Neuronal stem cell (in vitro differentiated cells): ENCODE measurements around the gene FAM228B.

Experiments used
- DNase-seq: peaks from one replicate; pipeline ENCODE4 v3.0.0-alpha.2; 2013; ENCODE audit warnings: low spot score
- H2AFZ ChIP-seq: one replicate; pipeline ENCODE4 v1.6.1; 2013; ENCODE audit warnings: mild to moderate bottlenecking, low read length, inconsistent platforms
- H2AK5ac ChIP-seq: 2 replicates; pipeline ENCODE4 v1.6.1; 2013; ENCODE audit warnings: low read depth, mild to moderate bottlenecking, inconsistent platforms, low read length, moderate library complexity, mixed read lengths
- H2BK120ac ChIP-seq: 2 replicates; pipeline ENCODE4 v1.6.1; 2013; ENCODE audit warnings: low read depth, mild to moderate bottlenecking, inconsistent platforms, low read length, moderate library complexity, mixed read lengths
- H2BK12ac ChIP-seq: one replicate; pipeline ENCODE4 v1.6.1; 2013; ENCODE audit warnings: low read length, inconsistent platforms
- H2BK15ac ChIP-seq: 2 replicates; pipeline ENCODE4 v1.6.1; 2013; ENCODE audit warnings: mild to moderate bottlenecking, low read length, inconsistent platforms, mixed read lengths
- H2BK5ac ChIP-seq: one replicate; pipeline ENCODE4 v1.6.1; 2013; ENCODE audit warnings: inconsistent platforms, mild to moderate bottlenecking, low read length, moderate library complexity
- H3K14ac ChIP-seq: one replicate; pipeline ENCODE4 v1.6.1; 2013; ENCODE audit warnings: low read length, inconsistent platforms
- H3K18ac ChIP-seq: 2 replicates; pipeline ENCODE4 v1.6.1; 2013; ENCODE audit warnings: low read length, inconsistent platforms
- H3K23ac ChIP-seq: 2 replicates; pipeline ENCODE4 v1.6.1; 2013; ENCODE audit warnings: low read depth, mild to moderate bottlenecking, mixed read lengths, low read length, inconsistent platforms; ENCODE audit not compliant: poor library complexity
- H3K27ac ChIP-seq: replicated peaks from 3 replicates; pipeline ENCODE4 v1.5.1; 2013; ENCODE audit warnings: low read length, inconsistent platforms
- H3K27me3 ChIP-seq, 3 experiments: 2 replicates each; pipeline ENCODE4 v1.6.1; 2013; ENCODE audit warnings: low read length in 3 of 3, mild to moderate bottlenecking in 2 of 3, inconsistent platforms in 1 of 3, low read depth in 1 of 3, mixed read lengths in 1 of 3, moderate library complexity in 1 of 3; ENCODE audit not compliant: control insufficient read depth in 3 of 3, insufficient read depth in 3 of 3
- H3K36me3 ChIP-seq, 2 donors: replicated peaks in 1 of 2; 2 replicates each; pipeline ENCODE4 v1.6.1; 2013; ENCODE audit warnings: low read length in 2 of 2; ENCODE audit not compliant: control insufficient read depth in 2 of 2, insufficient read depth in 2 of 2
- H3K4ac ChIP-seq: 2 replicates; pipeline ENCODE4 v1.6.1; 2013; ENCODE audit warnings: inconsistent platforms, mild to moderate bottlenecking, low read length, moderate library complexity
- H3K4me1 ChIP-seq, 2 donors: 1 replicate in 1 of 2; 2 replicates in 1 of 2; pipeline ENCODE4 v1.6.1; 2013; ENCODE audit warnings: low read length in 2 of 2, low read depth in 1 of 2; ENCODE audit not compliant: control insufficient read depth in 2 of 2, insufficient read depth in 1 of 2
- H3K4me2 ChIP-seq: one replicate; pipeline ENCODE4 v1.6.1; 2013; ENCODE audit warnings: mild to moderate bottlenecking, low read length, inconsistent platforms; ENCODE audit not compliant: insufficient read depth, poor library complexity, severe bottlenecking
- H3K4me3 ChIP-seq, 2 donors: 2 replicates each; pipeline ENCODE4 v1.5.1; 2013; ENCODE audit warnings: low read length in 2 of 2, mild to moderate bottlenecking in 2 of 2, inconsistent platforms in 1 of 2, moderate library complexity in 1 of 2
- H3K79me1 ChIP-seq: one replicate; pipeline ENCODE4 v1.6.1; 2013; ENCODE audit warnings: low read depth, mild to moderate bottlenecking, inconsistent platforms, low read length, moderate library complexity
- H3K9ac ChIP-seq: one replicate; pipeline ENCODE4 v1.6.1; 2013; ENCODE audit warnings: mild to moderate bottlenecking, low read depth, low read length, inconsistent platforms; ENCODE audit not compliant: poor library complexity
- H3K9me3 ChIP-seq, 2 donors: replicated peaks in 1 of 2; 2 replicates each; pipeline versions ENCODE3 to v1.6.1; 2013; ENCODE audit warnings: low read length in 2 of 2, mild to moderate bottlenecking in 2 of 2, inconsistent platforms in 1 of 2, low read depth in 1 of 2, mixed read lengths in 1 of 2, moderate library complexity in 1 of 2; ENCODE audit not compliant: control insufficient read depth in 2 of 2, insufficient read depth in 1 of 2
- H4K8ac ChIP-seq: one replicate; pipeline ENCODE4 v1.6.1; 2013; ENCODE audit warnings: low read depth, mild to moderate bottlenecking, inconsistent platforms, low read length, moderate library complexity
- H4K91ac ChIP-seq: one replicate; pipeline ENCODE4 v1.6.1; 2013; ENCODE audit warnings: low read length, low read depth, mild to moderate bottlenecking, inconsistent platforms; ENCODE audit not compliant: poor library complexity
- WGBS, 2 donors: extraction: QIAGEN DNeasy Blood & Tissue Kit; methylation state at CpG; one replicate each; pipeline ENCODE4 v1.1.7; 2013; ENCODE audit warnings: missing lambda C conversion rate in 2 of 2, mixed read lengths in 1 of 2; ENCODE audit not compliant: insufficient read length in 2 of 2, insufficient replicate concordance in 1 of 2; ENCODE audit errors: extremely low coverage in 2 of 2; 5-methylcytosine and 5-hydroxymethylcytosine counted together

Gene FAM228B

GRCh38 chr2:24160761-24161160, 37.5 kb downstream of the FAM228B start:
- Histone ChIP-seq H3K4ac (no peak overlapping the region), H4K8ac (no peak overlapping the region), H2BK12ac (no peak overlapping the region), H3K4me2 (no peak overlapping the region), H3K4me1 (no peaks in the 10 kb centered on the region), H3K9ac (no peak overlapping the region), H3K79me1 (no peaks in the 10 kb centered on the region), H3K14ac (no peak overlapping the region), H3K23ac (no peak overlapping the region), H3K27ac (no peak overlapping the region), H3K4me3 (no peak overlapping the region), H3K36me3 (no peaks in the 10 kb centered on the region), H3K18ac (no peak overlapping the region), H2AK5ac (no peak overlapping the region), H2AFZ (no peak overlapping the region), H3K9me3 (peaks cover 0 to 14% of the 10 kb centered on the region in 2 donors), H4K91ac (no peak overlapping the region), H3K27me3 (no peaks in the 10 kb centered on the region), H2BK120ac (no peak overlapping the region), H2BK15ac (no peak overlapping the region), H2BK5ac (no peak overlapping the region)
- DNase-seq = no peak

DNA sequence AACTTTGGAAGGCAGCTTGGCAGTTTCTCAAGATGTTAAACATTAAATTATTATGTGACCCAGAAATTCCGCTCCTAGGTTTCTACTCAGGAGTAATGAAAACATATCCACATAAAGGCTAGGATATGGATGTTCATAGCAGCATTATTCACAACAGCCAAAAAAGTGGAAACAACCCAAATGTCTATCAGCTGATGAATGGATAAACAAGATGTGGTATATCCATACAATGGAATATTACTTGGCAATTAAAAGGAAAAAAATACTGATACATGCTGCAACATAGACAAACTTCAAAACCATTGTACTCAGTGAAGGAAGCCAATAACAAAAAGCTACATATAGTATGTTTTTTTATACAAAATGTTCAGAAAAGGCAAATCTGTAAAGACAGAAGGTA, 39.2 kb downstream of the FAM228B start:
- Histone ChIP-seq H3K4ac (no peak overlapping the region), H3K36me3 (no peaks in the 10 kb centered on the region), H2BK120ac (no peak overlapping the region), H2BK15ac (no peak overlapping the region), H3K14ac (no peak overlapping the region), H3K27ac (no peak overlapping the region), H3K4me1 (no peaks in the 10 kb centered on the region), H2AFZ (no peak overlapping the region), H3K4me3 (no peak overlapping the region), H3K79me1 (no peaks in the 10 kb centered on the region), H3K4me2 (no peak overlapping the region), H2BK5ac (no peak overlapping the region), H3K23ac (no peak overlapping the region), H3K9me3 (peaks cover 0 to 14% of the 10 kb centered on the region in 2 donors), H2BK12ac (no peak overlapping the region), H4K8ac (no peak overlapping the region), H3K27me3 (no peaks in the 10 kb centered on the region), H2AK5ac (no peak overlapping the region), H3K18ac (no peak overlapping the region), H3K9ac (no peak overlapping the region), H4K91ac (no peak overlapping the region)
- DNase-seq = no peak
- WGBS, 2 donors = no CpG with 5 or more reads among the region's 1 CpG

DNA sequence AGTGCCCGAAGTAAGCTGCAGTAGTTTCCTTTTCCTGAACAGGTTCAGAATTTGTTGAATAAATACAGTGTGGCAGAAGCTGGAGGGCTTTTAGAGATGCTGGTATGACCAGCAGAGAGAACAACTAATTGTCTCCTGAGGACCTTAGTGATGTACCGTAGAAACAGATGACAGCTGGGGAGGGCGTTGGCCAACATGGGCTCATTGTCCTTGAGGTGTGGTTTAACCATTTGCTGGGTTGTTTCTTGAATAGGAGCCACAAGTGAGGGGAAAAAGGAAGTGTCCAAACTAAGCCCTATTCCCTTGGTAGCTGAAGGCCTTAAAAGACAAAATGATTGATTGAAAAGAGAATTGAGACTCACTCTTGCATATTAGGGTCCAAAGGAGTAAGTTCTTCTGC, 39.9 kb downstream of the FAM228B start:
- no peak for DNase-seq
- no peak overlapping the region for H4K91ac ChIP-seq
- no peaks in the 10 kb centered on the region for H3K79me1 ChIP-seq
- no peak overlapping the region for H2BK120ac ChIP-seq
- no peak overlapping the region for H4K8ac ChIP-seq
- no peak overlapping the region for H2BK5ac ChIP-seq
- no peak overlapping the region for H3K4me2 ChIP-seq
- no peaks in the 10 kb centered on the region for H3K27me3 ChIP-seq
- WGBS, 2 donors = no CpG with 5 or more reads among the region's 3 CpGs
- H2AK5ac ChIP-seq = no peak overlapping the region
- no peaks in the 10 kb centered on the region for H3K36me3 ChIP-seq
- H2AFZ ChIP-seq = no peak overlapping the region
- no peak overlapping the region for H3K9ac ChIP-seq
- H2BK15ac ChIP-seq = no peak overlapping the region
- no peak overlapping the region for H3K14ac ChIP-seq
- H3K4me3 ChIP-seq = no peak overlapping the region
- peaks cover 0 to 14% of the 10 kb centered on the region in 2 donors for H3K9me3 ChIP-seq
- no peak overlapping the region for H3K18ac ChIP-seq
- H3K23ac ChIP-seq = no peak overlapping the region
- no peak overlapping the region for H3K4ac ChIP-seq
- no peak overlapping the region for H2BK12ac ChIP-seq
- H3K27ac ChIP-seq = no peak overlapping the region
- no peaks in the 10 kb centered on the region for H3K4me1 ChIP-seq

DNA sequence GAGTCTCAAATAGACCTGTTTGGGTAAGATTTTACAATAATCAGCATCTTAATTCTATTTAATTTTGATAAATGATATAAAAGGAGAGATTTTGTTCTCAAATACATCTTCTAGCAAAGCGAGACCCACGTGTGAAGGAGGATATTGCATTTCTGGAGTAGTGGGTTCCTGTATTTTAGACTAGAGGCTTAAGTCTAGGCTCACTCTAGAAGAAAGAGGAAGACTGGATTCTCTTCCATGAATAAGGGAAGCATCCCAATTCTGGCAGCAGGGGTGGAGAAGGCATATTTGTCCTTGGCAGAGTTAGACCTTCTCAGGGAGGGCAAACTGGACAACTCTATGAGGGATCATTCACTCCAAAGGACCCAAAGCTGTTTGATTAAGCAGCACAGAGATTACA, 40.3 kb downstream of the FAM228B start:
- no peak overlapping the region for H4K91ac ChIP-seq
- no peak overlapping the region for H3K4me2 ChIP-seq
- no peaks in the 10 kb centered on the region for H3K27me3 ChIP-seq
- no peak overlapping the region for H2BK12ac ChIP-seq
- H3K36me3 ChIP-seq = no peaks in the 10 kb centered on the region
- H3K14ac ChIP-seq = no peak overlapping the region
- H2BK120ac ChIP-seq = no peak overlapping the region
- no peaks in the 10 kb centered on the region for H3K79me1 ChIP-seq
- no peak overlapping the region for H3K27ac ChIP-seq
- H3K9ac ChIP-seq = no peak overlapping the region
- H2AK5ac ChIP-seq = no peak overlapping the region
- H2AFZ ChIP-seq = no peak overlapping the region
- no peak overlapping the region for H2BK15ac ChIP-seq
- no peak overlapping the region for H3K23ac ChIP-seq
- H3K4ac ChIP-seq = no peak overlapping the region
- no peak overlapping the region for H3K4me3 ChIP-seq
- no peak overlapping the region for H2BK5ac ChIP-seq
- no peak overlapping the region for H3K18ac ChIP-seq
- H3K9me3 ChIP-seq = peaks cover 0 to 13% of the 10 kb centered on the region in 2 donors
- no peaks in the 10 kb centered on the region for H3K4me1 ChIP-seq
- DNase-seq = no peak
- no peak overlapping the region for H4K8ac ChIP-seq
- no CpG with 5 or more reads among the region's 2 CpGs for WGBS, 2 donors
